BLaER1 (cell line): Measurements from ENCODE around the gene MARCO.

ENCODE experiments used
- H3K27ac ChIP-seq: shearing (Covaris generic); formaldehyde crosslinking; 2 replicates; pipeline ENCODE4 v1.8.1; 2022
- H3K27me3 ChIP-seq: shearing (Covaris generic); formaldehyde crosslinking; 2 replicates; pipeline ENCODE4 v1.8.1; 2022
- H3K36me3 ChIP-seq: shearing (Covaris generic); formaldehyde crosslinking; 2 replicates; pipeline ENCODE4 v1.8.1; 2022
- H3K4me1 ChIP-seq: shearing (Covaris generic); formaldehyde crosslinking; 2 replicates; pipeline ENCODE4 v1.8.1; 2022
- H3K4me2 ChIP-seq: shearing (Covaris generic); formaldehyde crosslinking; 2 replicates; pipeline ENCODE4 v1.8.1; 2022
- H3K4me3 ChIP-seq: shearing (Covaris generic); formaldehyde crosslinking; 2 replicates; pipeline ENCODE4 v1.8.1; 2022
- H3K9ac ChIP-seq: shearing (Covaris generic); formaldehyde crosslinking; 2 replicates; pipeline ENCODE4 v1.8.1; 2022
- H3K9me3 ChIP-seq: shearing (Covaris generic); formaldehyde crosslinking; 2 replicates; pipeline ENCODE4 v1.8.1; 2022
- H4K20me1 ChIP-seq: shearing (Covaris generic); formaldehyde crosslinking; 2 replicates; pipeline ENCODE4 v1.8.1; 2022
- Cebpa-rat ChIP-seq: shearing (Covaris generic); IDR thresholded peaks from 2 replicates; pipeline ENCODE4 v1.8.1; 2022

The MARCO gene

DNA sequence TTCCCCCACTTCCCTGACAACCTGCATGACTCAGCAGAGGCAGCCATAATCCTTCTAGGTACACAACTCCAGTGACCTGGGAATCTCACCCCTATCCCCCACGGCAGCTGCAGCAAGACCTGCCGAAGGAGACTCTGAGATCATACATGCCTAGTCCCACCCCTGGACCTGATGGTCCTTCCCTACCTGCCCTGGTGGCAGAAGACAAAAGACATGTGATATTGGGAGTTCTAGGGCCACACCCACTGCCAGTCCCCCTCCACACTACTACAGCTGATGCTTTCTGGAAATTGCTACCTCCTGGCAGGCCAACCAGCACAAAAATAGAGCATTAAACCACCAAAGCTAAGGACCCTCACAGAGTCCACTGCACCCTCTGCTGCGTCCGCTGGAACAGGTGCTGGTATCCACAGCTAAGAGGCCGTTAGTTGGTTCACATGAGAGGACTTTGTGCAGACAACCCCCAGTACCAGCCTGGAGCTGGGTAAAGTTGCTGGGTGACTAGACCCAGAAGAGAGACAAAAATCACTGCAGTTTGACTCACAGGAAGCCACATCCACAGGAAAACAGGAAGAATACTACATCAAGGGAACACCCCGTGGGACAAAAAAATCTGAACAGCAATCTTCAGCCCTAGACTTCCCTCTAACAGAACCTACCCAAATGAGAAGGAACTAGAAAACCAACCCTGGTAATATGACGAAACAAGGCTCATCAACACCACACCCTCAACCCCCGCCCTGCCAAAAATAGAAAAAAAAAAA, 12.5 kb downstream of the MARCO start:
- Histone ChIP-seq H3K9ac (no peak overlapping the region), H3K4me2 (no peak overlapping the region), H3K27ac (no peak overlapping the region), H3K36me3 (no peaks in the 10 kb centered on the region), H3K27me3 (no peaks in the 10 kb centered on the region), H4K20me1 (no peaks in the 10 kb centered on the region), H3K4me3 (no peak overlapping the region), H3K4me1 (no peaks in the 10 kb centered on the region), H3K9me3 (no peaks in the 10 kb centered on the region)
- TF ChIP-seq Cebpa-rat = no peak

DNA sequence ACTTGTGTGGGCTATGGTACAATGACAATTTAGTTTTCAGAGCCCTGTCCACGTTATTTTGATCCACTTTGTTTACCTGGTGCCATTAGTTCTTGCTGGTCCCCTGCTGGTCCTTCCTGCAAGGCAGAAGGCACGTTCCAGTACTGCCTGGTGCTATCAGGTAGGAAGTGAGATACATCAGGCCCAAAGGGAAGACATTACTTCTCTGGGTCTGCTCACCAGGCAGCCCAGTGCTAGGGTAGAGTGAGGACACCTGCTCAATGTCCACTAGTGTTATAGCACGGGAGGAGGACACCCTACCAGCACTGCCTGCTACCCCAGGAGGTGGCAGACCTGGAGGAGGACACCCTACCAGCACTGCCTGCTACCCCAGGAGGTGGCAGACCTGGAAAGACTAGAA, 23.7 kb downstream of the MARCO start:
- Histone ChIP-seq H3K9ac (no peak overlapping the region), H3K27ac (no peak overlapping the region), H3K4me3 (no peak overlapping the region), H3K4me1 (peaks cover 5% of the 10 kb centered on the region), H3K36me3 (no peaks in the 10 kb centered on the region), H3K27me3 (no peaks in the 10 kb centered on the region), H4K20me1 (no peaks in the 10 kb centered on the region), H3K9me3 (no peaks in the 10 kb centered on the region), H3K4me2 (no peak overlapping the region)
- no peak for TF ChIP-seq Cebpa-rat

DNA sequence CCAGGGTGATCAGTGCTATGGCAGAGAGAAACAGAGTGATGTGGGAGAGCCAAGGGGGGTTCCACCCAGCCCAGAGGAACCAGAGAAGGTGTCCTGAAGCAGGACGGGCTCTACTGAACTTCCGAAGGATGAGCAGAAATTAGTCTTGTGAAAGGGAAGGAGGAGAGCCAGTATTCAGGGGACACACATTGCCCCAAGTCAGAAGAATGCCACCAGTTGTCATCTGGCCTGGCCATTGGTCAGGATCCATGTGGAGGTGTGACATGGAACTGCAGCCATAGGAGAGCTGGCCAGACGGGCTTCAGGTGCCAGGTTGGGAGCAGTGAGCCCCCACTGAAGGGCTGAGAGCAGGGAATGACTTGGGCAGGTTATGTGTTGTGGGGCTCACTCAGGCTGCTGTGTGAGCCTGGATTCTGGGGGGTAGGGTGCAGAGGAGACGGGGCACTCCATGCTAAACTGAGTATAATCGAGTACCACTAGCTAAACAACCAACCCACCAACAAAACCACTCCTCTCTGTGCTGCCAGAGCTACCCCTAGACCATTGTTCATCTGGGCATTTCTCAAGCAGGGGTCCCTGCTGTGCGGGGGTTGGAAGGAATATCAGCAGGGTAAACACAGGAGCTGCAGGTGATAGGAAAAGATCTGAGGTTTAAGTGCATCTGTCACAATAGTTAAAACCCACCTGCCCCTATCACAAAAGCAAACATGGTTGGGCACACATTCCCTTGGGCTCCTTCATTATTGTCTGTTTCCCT, 25.3 kb downstream of the MARCO start:
- no peak for TF ChIP-seq Cebpa-rat
- no peak overlapping the region for H3K27ac ChIP-seq
- H3K4me2 ChIP-seq = no peak overlapping the region
- H3K9me3 ChIP-seq = no peaks in the 10 kb centered on the region
- no peak overlapping the region for H3K9ac ChIP-seq
- peaks cover 20% of the 10 kb centered on the region for H3K4me1 ChIP-seq
- no peaks in the 10 kb centered on the region for H4K20me1 ChIP-seq
- H3K4me3 ChIP-seq = no peak overlapping the region
- no peaks in the 10 kb centered on the region for H3K36me3 ChIP-seq
- no peaks in the 10 kb centered on the region for H3K27me3 ChIP-seq

DNA sequence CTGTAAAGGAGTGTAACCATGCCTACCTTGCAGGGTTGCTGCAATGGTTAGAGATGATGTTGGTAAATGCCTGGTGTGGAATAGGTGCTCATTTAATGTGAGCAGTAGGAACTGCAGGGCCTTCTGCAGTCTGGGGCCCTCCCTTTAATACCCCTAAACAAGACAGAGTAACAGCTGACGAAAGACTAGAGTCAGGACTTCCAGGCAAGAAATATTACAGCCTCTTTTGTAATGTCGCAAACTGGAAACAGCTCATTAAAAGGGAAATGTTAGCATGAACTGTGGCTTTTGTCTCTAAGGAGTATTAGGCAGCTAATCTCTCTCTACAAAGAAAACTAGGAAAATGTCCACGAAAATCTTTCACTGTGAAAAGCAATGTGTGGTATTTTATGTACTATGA, 26.0 kb downstream of the MARCO start:
- Histone ChIP-seq H3K27ac (no peak overlapping the region), H3K27me3 (no peaks in the 10 kb centered on the region), H3K4me1 (peaks cover 20% of the 10 kb centered on the region), H3K9me3 (no peaks in the 10 kb centered on the region), H3K9ac (no peak overlapping the region), H3K36me3 (no peaks in the 10 kb centered on the region), H3K4me2 (no peak overlapping the region), H3K4me3 (no peak overlapping the region), H4K20me1 (no peaks in the 10 kb centered on the region)
- no peak for TF ChIP-seq Cebpa-rat

DNA sequence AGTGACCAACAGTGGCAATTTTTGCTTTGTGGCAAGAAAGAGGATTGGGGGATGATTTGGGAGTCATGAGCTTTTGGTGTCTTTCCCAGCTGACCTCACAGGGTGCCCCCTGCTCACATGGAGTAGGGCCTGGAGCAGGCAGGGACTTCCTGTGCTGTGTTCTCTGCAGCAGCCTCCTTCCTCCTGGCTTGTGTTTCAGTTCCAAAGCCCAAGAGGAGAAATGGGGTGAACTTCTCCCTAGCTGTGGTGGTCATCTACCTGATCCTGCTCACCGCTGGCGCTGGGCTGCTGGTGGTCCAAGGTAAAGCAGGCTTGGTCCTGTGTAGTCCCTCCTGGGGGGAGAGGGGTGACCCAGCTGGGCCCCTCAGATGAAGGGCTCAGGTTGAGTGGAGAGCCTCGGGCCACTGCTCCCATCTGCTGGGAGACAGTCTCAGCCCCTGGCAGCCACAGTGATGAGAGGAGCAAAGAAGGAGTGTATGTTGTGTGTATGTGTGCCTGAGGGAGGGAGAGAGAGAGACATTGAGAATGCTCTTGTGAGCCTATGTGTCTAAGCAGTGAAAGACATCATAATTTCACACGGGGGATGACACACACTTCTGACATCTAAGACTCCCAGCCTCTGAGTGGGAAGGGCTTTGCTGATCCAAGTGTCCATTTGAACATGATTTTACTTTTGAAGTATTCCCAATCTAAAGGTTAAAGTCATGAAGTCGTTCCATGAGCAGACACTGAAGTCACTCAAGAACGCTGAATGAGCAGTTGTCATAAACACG, 27.2 kb downstream of the MARCO start:
- Histone ChIP-seq H3K4me3 (no peak overlapping the region), H3K9ac (no peak overlapping the region), H3K27me3 (no peaks in the 10 kb centered on the region), H3K36me3 (no peaks in the 10 kb centered on the region), H3K4me2 (no peak overlapping the region), H3K27ac (no peak overlapping the region), H3K9me3 (no peaks in the 10 kb centered on the region), H4K20me1 (no peaks in the 10 kb centered on the region), H3K4me1 (peaks cover 20% of the 10 kb centered on the region)
- TF ChIP-seq Cebpa-rat = no peak

DNA sequence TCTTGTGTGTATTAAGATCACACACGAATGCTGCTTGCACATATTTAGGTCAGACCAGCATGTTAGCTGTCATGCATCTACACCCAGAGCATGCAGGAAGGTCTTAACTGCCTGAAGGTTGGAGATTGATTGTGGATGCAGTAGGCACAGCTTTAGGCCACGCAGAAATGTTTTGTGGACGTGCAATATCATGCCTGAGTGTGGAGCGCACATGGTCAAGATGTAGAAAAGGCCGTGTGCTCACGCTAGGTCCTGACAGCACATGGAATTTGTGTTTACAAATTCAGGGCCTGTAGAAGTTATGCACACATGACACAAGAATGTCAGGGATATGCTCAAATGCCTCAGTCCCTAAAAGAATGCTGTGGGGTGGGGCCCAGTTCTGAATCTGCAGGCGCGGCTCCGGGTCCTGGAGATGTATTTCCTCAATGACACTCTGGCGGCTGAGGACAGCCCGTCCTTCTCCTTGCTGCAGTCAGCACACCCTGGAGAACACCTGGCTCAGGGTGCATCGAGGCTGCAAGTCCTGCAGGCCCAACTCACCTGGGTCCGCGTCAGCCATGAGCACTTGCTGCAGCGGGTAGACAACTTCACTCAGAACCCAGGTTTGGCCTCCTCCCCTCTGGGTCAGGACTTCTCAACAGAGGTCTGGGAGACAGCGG, 27.9 kb downstream of the MARCO start:
- TF ChIP-seq Cebpa-rat = no peak
- H4K20me1 ChIP-seq = no peaks in the 10 kb centered on the region
- peaks cover 20% of the 10 kb centered on the region for H3K4me1 ChIP-seq
- no peak overlapping the region for H3K27ac ChIP-seq
- no peaks in the 10 kb centered on the region for H3K9me3 ChIP-seq
- H3K9ac ChIP-seq = no peak overlapping the region
- no peak overlapping the region for H3K4me3 ChIP-seq
- no peak overlapping the region for H3K4me2 ChIP-seq
- no peaks in the 10 kb centered on the region for H3K27me3 ChIP-seq
- no peaks in the 10 kb centered on the region for H3K36me3 ChIP-seq

DNA sequence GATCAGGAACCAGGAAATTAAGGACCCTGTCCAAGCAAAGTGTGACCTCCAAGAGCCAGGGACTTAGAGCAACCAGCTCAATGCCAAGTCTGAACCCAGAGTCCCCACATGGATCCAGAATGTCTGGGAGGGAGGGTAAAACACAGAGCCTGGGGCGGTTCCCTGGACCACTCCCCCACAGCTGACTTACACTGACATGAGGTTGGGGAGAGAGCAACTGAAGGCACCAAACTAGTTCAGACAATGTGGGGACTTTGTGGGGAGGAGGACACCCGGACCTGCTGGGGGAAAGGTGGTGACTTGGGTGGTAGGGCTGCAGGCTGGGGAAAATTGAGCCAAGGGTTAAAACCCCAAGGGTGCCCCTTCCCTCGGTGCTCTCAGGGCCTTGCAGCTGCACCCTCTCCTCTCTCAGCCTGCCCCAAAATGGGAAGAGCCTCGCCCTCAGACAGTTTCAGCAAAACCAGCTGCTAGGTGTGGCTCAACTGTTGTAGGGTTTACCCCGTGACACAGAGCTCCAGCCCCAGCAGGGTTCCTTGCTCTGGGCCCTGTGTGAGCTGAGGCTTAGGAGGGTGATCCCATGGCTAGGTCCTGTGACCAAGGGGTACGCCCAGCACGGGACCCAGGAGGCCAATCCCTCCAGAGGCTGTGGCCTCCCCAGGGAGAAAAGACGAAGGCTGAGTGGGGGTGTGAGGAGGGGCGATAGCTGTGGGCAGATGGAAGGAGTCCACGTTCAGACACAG, 28.6 kb downstream of the MARCO start:
- Histone ChIP-seq H3K9me3 (no peaks in the 10 kb centered on the region), H3K4me3 (no peak overlapping the region), H3K9ac (no peak overlapping the region), H3K27me3 (no peaks in the 10 kb centered on the region), H3K36me3 (no peaks in the 10 kb centered on the region), H3K27ac (no peak overlapping the region), H3K4me2 (peak overlapping the region; percentile 48; the same call in 1 of the 2 replicates), H4K20me1 (no peaks in the 10 kb centered on the region), H3K4me1 (peaks cover 20% of the 10 kb centered on the region)
- no peak for TF ChIP-seq Cebpa-rat

DNA sequence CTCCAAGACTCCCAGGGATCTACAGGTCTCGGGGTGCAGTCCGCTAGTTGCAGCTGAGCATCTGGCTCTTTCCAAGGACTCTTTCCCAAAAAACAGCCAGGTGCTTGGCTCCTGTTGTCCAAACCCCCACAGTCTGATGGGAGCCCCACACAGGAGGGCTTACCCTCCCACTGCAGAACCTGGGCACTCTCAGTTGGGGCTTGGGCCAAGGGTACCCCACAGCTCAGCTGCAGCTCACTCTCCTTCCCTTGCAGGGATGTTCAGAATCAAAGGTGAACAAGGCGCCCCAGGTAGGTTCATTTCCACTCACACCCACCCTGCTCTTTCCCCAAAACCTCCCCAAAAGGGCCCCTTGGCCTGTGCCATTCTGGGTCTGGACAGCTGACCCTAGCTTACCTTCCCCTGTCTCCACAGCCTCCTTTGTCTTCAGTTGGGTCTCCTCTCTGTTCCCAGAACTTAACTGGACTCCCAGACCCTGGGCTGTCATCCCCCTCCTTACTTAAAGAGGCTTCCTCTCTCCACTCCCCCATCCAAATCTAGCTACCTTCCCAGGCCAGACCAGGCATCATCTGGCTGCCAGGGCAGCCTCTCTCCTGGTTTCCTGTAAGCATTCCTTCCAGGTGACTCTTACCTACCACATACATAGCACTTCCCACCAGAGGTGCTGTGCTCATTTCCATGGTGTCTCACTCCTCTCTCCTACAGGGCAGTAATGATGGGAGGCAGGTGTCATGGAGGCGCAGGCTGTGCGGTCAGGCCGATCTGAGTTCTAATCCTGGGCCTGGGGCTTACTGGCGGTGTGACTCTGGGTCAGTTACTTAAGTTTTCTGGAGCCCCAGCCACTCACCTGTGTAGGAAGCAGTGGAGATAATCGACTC, 29.5 kb downstream of the MARCO start:
- no peaks in the 10 kb centered on the region for H3K9me3 ChIP-seq
- H3K4me3 ChIP-seq = no peak overlapping the region
- H3K9ac ChIP-seq = no peak overlapping the region
- peak overlapping the region; percentile 48 for H3K4me2 ChIP-seq
- no peak for TF ChIP-seq Cebpa-rat
- peaks cover 20% of the 10 kb centered on the region for H3K4me1 ChIP-seq
- H3K27ac ChIP-seq = no peak overlapping the region
- no peaks in the 10 kb centered on the region for H3K27me3 ChIP-seq
- no peaks in the 10 kb centered on the region for H4K20me1 ChIP-seq
- H3K36me3 ChIP-seq = no peaks in the 10 kb centered on the region
